ENCODE results near the gene RPS3. TPM values are rescaled to one million over a fixed set of nuclear protein-coding genes. Genes with fewer than 3 reads are reported as not detected.
"Not testable (repeated sequence)": the region's sequence is repeated elsewhere in the genome, so short reads cannot be mapped to it uniquely, and the experiment has no call there.

RPS3 gene
- 1,354 TPM for total RNA-seq

- FAIRE-seq = no peak
- peak; percentile 86 to 88 for DNase-seq (ENCODE audit: low spot score in 2 of 2)
Measured at GRCh38 chr11:75399344-75400145, at the start of gene RPS3. TSS of gene RPS3 (plus strand) at chr11:75399518. CDS start at chr11:75399548, 30 bp downstream.

GRCh38 chr11:75349521-75350116, 49.7 kb upstream of the RPS3 start:
- DNase-seq (ENCODE audit: low spot score in 2 of 2) (no peak), FAIRE-seq (no peak)

DNA sequence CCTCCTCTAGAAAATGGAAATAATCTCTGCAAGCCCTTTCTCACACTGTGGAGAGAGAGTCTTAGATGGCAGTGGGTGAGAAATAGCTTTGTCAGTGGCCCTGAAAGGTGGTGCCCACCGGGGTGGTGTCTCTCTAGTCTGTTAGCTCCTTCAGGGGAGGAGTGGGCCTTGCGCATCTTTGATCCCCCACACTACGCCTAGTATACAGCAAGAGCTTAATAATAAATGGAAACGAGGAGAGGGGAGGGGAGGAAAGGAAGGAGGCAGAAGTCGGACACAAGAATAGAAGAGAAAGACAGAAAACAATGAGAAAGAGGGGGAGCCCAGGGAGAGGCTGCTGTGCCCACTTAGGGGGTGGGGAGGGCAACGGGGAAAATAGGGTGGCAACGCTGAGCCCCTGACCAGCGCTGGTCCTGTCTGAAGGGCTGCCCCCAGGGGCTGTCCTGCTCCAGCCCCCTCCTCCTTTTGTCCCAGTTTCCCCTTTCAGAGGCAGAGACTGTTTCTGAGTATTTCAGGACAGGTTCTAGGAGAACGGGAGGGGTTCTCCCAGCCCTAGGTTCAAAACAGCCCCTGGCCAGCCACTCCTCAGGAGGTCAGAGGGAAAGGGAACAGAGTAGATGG, 49.1 kb upstream of the RPS3 start:
- DNase-seq (ENCODE audit: low spot score in 2 of 2) (no peak), FAIRE-seq (no peak)

DNA sequence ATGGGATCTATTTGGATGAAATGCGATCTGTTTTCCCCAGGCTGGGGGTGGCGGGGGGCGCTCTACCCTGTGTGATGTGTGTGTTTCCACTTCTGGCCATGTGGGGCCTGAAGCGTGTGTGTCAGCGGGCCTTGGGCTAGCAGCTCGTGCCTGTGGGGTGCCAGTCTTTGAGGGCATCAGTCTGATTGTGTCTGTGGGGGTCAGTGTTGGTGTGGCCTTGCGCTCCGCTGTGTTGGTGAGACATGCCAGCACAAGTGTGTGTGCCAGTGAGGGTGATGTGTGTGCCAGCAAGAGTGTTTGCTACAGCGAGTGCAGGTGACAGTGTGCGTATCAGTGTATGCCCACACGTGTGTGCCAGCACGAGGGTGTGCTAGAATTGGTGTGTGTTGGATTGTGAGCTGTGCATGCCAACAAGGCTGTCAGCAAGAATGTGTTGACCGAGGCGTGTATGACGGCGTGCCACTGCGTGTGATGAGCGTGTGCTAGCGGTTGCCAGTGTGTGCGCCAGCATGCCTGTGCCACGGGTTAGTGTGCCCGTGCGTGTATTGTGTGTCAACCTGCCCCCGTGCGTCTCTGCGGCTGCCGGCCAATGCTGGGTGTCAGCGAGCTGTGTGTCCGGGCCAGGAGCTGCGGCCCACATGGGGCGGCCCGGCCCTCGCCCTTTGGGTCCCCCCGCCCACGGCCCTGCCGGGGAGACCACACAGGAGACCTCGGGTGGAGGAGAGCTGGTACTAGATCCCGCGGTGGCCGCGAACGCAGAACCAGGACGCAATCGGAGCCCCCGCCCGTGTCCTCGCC, 48.4 kb upstream of the RPS3 start:
- no peak for DNase-seq (ENCODE audit: low spot score in 2 of 2)
- FAIRE-seq = no peak

GRCh38 chr11:75351541-75351790, 47.9 kb upstream of the RPS3 start, which contains the start of gene ARRB1:
TSS of gene ARRB1 (minus strand) at chr11:75351661. CDS start at chr11:75351607, 54 bp downstream.
- DNase-seq (ENCODE audit: low spot score in 2 of 2) = peak; percentile 83 to 84
- FAIRE-seq = no peak

DNA sequence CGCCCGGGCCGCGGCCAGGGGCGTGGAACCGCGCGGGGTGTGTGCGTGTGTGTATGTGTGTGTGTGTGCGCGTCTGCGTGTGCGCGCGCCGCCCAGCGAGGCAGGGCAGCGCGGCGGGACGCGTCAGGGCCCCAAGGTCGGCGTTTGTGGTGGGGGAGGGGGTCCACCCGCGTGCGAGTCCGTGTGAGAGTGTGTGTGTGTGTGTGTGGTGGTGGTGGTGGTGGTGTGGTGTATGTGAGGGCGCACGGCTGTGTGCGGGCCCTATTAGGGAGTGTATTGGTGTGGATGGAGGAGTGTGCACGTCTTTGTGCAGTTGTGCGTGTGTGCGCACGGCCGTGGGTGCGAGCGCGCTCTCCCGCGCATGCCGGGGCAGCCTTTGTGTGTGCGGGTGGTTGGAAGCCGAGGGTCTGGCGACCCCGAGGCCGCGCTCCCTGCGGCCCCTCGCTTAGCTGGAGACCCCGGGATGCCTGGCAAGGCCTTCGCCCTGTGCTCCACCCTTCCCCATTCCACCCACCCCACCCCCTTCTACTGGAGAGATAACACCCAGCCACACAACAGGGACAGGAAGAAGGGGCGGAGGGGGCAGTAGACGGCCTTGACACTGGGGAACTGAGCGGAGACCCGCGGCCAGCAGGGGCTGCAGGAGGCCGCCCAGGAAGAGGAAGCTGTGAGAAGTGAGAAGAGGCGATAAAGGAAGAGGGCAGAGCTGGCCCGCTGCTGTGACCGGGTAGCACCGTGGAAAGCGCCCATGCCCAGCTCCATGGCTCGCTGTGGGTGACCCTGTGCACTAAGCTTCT, 47.3 kb upstream of the RPS3 start:
- no peak for FAIRE-seq

GRCh38 chr11:75352588-75353206, 46.6 kb upstream of the RPS3 start:
- FAIRE-seq = no peak

More for the DNA sequence above, 47.3 kb upstream of the RPS3 start:
- no peak for DNase-seq (ENCODE audit: low spot score in 2 of 2)

GRCh38 chr11:75355051-75355450, 44.3 kb upstream of the RPS3 start:
- DNase-seq (ENCODE audit: low spot score in 2 of 2) = no peak
- FAIRE-seq = no peak

More at GRCh38 chr11:75352588-75353206, 46.6 kb upstream of the RPS3 start:
- no peak for DNase-seq (ENCODE audit: low spot score in 2 of 2)

DNA sequence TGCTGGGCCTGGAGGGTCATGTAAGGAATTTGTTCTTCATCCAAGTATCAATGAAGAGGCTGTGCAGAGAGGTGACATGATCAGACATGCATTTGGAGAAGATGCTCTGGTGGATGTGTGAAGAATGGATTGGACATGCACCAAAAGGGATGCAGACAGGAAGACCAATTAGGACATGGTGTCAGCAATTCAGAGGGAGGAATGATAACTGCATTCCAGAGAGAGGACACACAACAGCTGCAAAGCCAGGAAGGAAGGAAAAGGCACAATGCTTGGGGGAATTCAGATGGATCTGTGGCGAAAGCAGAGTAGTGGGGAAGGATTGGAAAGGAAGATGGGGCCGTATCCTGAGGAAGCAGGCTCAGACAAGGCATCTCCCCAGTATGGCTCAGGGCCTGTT, 42.7 kb upstream of the RPS3 start:
- FAIRE-seq (no peak), DNase-seq (ENCODE audit: low spot score in 2 of 2) (no peak)

DNA sequence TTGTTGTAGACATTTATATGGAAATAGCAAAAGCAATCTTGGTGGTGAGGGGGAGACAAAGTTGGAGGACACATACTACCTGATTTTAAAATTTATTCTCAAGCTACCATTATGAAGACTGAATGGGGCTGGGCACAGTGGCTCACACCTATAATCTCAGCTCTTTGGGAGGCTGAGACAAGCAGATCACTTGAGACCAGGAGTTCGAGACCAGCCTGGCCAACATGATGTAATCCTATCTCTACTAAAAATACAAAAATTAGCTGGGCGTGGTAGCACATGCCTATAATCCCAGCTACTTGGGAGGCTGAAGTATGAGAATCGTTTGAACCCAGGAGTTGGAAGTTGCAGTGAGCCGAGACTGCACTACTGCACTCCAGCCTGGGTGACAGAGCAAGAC, 37.0 kb upstream of the RPS3 start:
- FAIRE-seq = not testable (repeated sequence)

DNA sequence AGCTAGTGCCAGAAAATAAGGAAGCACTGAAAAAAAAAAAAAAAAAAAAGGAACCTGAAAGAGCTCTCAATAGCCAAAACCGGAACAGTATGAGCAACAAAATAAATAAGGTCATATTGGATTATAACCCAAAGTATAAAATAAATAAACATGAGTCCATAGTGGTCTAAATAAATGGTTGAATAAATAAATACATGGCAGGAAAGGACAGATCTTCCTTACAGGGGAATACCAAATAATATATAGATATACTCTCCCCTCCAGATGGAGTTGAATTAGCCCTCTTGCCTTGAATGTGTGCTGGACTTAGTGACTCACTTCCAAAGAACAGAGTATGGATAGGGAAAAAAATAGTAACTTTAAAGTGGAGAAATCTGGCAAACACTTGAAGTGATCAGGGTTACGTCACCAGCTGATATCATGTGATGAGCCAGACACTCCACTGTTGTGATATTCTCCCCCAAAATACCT, 33.6 kb upstream of the RPS3 start:
- no peak for FAIRE-seq
- no peak for DNase-seq (ENCODE audit: low spot score in 2 of 2)

More for the DNA sequence above, 37.0 kb upstream of the RPS3 start:
- DNase-seq (ENCODE audit: low spot score in 2 of 2) = not testable (repeated sequence)

GRCh38 chr11:75366826-75367225, 32.5 kb upstream of the RPS3 start:
- not testable (repeated sequence) for FAIRE-seq; DNase-seq (ENCODE audit: low spot score in 2 of 2)

DNA sequence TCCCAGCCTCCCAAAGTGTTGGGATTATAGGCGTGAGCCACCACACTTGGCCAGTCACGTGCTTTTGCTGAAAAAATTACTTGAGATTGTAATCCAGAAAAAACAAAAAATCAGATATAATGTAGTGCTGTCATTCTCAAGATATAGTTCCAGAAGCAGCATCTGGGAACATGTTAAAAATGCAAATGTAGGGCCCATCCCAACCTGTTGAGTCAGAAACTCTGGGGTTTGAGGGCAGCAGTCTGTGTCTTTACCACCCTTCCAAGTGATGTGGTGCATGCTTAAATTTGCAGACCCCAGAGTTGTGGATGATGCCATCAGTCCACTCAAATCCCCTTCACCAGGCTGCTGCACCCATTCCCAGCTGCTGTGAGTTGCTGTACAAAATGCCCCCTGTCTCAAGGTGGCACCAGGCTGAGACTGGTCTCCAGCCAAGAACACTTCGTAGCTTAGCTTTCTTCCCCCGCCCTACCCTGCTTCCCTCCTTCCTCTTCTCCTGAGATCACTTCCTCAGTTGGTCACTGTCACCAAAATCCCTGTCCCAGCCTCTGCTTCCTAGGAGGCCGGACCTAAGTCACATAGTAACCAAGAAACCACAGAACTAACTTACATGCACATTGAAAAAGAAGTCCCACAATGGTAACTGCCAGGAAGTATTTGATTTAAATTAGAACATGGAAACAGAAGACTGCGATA, 29.6 kb upstream of the RPS3 start:
- DNase-seq (ENCODE audit: low spot score in 2 of 2) (no peak), FAIRE-seq (no peak)

DNA sequence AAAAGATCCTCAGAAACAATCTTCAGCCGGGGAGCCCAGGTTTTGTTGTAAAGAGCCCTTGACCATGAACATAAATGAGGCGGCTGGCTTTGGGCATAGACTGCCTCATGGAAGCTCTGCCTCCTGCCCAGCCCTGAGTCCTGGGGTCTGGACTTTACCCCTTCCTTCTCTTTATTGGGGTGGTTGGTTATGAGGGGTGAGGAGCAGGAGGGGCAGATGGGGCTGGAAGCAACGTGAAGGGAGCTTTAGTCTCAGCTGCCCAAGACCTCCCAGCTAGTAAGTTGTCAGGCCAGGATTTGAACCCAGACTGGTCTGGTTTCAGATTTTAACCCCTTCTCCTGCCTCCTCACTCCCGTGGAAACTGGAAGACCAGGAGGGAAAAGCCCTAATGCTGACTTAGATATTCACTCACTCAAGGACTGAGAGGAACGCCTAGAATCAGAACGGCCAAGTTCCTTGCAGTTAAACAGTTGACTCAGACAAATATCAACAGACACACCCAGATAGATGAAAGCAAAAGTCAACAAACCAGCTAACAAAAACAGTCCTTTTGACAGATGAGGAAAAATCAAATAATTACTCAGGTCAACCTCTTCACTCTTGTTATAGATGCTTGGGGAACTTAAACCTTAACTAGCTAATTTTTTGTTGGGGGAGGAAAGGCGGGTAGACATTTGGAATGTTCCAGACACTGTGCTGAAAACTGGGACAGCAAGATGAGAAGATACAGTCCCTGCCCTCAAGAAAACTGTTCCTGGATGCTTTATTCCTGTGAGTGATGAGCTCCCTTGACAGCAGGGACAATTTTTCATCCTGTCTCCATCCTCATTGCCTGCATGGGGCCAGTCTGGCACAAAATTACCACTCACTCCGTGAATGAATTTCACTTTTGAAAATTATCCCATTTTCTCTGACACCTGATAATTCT, 27.1 kb upstream of the RPS3 start:
- FAIRE-seq (no peak), DNase-seq (ENCODE audit: low spot score in 2 of 2) (no peak)

- no peak for DNase-seq (ENCODE audit: low spot score in 2 of 2)
- FAIRE-seq = no peak
Measured at GRCh38 chr11:75373201-75373600, 26.1 kb upstream of the RPS3 start.

- no peak for DNase-seq (ENCODE audit: low spot score in 2 of 2)
- no peak for FAIRE-seq
Measured at GRCh38 chr11:75374646-75375045, 24.7 kb upstream of the RPS3 start.

DNA sequence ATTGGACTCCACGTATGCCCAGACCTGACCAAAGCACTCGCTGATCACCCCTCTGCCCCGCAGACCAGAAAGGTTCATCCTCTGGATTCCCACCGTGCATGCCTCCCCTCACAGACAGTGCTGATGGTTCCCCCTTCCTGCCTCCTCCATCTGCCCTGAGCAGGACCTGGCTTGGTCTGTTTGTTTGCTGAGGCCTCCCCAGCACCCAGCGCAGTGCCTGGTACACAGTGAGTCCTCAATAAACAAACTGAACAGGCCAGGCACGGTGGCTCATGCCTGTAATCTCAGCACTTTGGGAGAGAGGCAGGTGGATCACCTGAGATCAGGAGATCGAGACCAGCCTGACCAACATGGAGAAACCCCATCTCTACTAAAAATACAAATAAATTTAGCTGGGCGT, 23.7 kb upstream of the RPS3 start:
- DNase-seq (ENCODE audit: low spot score in 2 of 2) (no peak), FAIRE-seq (no peak)

GRCh38 chr11:75376175-75376574, 23.1 kb upstream of the RPS3 start:
- no peak for FAIRE-seq
- DNase-seq (ENCODE audit: low spot score in 2 of 2) = no peak

Data from frontal cortex (tissue), 4 donors.